H1 (cell line): Measurements from ENCODE around the gene EIF3J. TPM values are rescaled to one million over a fixed set of nuclear protein-coding genes. Genes with fewer than 3 reads are reported as not detected.

ENCODE experiments used
- CTBP2 ChIP-seq: IDR thresholded peaks from 2 replicates; pipeline ENCODE4 v1.7.0; 2011; ENCODE audit warnings: borderline replicate concordance, mild to moderate bottlenecking, moderate library complexity, mixed read lengths, low read length; ENCODE audit not compliant: insufficient read depth, insufficient read length
- NANOG ChIP-seq: IDR thresholded peaks from 2 replicates; pipeline ENCODE4 v1.6.1; 2011; ENCODE audit warnings: low read length, low read depth, mild to moderate bottlenecking, inconsistent platforms; ENCODE audit not compliant: insufficient read depth, poor library complexity, severe bottlenecking
- PHF8 ChIP-seq: fragments of 200-600 bp; sonication (generic); conservative IDR thresholded peaks from 2 replicates; pipeline ENCODE4 v1.7.1; 2012; ENCODE audit warnings: low read depth, mild to moderate bottlenecking, inconsistent platforms, low read length, moderate library complexity
- RFX5 ChIP-seq: IDR thresholded peaks from 2 replicates; pipeline ENCODE4 v1.6.1; 2011; ENCODE audit warnings: low read depth, low read length, improper control_type of control experiment, borderline replicate concordance
- polyA plus RNA-seq, 7 experiments: library from polyadenylated mRNA; depleted of rRNA in 3 of 7; stranded (reverse) in 5 of 7; unstranded in 2 of 7; fragments of >200 nt in 5 of 7; fragments of 200-250 nt in 2 of 7; gene quantifications; 1 replicate in 5 of 7; 2 replicates in 1 of 7; 4 replicates in 1 of 7; pipeline versions ENCODE4 v1.2.1 to v1.2.3, GENCODE V29; 2011 to 2013; ENCODE audit warnings: missing spikeins in 2 of 7, mixed read lengths in 2 of 7
- total RNA-seq: library from RNA; stranded (reverse); fragmentation: NEBNext Ultra II Directional; extraction: Animal tissue kit (Norgen Biotek cat#: 25700); gene quantifications from 2 replicates; pipeline ENCODE4 v1.2.1, GENCODE V29; 2021

Gene EIF3J
- total and polyA plus RNA-seq, 2 of the 8 experiments (the other 6 are each of a cell fraction or from before 2014, with no cell fraction given), result 26.8 to 119 TPM

GRCh38 chr15:44516436-44516835 is 20.5 kb upstream of the EIF3J start (continued):
- TF ChIP-seq CTBP2 (no peak), NANOG (no peak), PHF8 (no peak), RFX5 (no peak)
- TF ChIP-seq, all 59 proteins: peak for 0
